MM.1S (cell line): Measurements from ENCODE around the gene TNFRSF9.

Source experiments
- DNase-seq: peaks from one replicate; pipeline ENCODE4 v3.0.0-alpha.2; 2015
- H2AFZ ChIP-seq: fragments of 300-600 bp; sonication (generic); 2 replicates; pipeline ENCODE4 v1.6.0; 2016; ENCODE audit warnings: antibody characterized with exemption, low read length
- H3F3A ChIP-seq: fragments of 300-600 bp; sonication (generic); 2 replicates; pipeline ENCODE4 v1.6.1; 2016; ENCODE audit warnings: mild to moderate bottlenecking, antibody characterized with exemption, low read length, moderate library complexity, mixed read lengths; ENCODE audit not compliant: insufficient read depth
- H3K27ac ChIP-seq: fragments of 300-600 bp; sonication (generic); 2 replicates; pipeline ENCODE4 v1.5.1; 2016; ENCODE audit warnings: mild to moderate bottlenecking, low read length
- H3K27me3 ChIP-seq: fragments of 300-600 bp; sonication (generic); replicated peaks from 2 replicates; pipeline ENCODE4 v1.6.0; 2016; ENCODE audit warnings: low read length; ENCODE audit not compliant: insufficient read depth
- H3K36me3 ChIP-seq: fragments of 300-600 bp; sonication (generic); replicated peaks from 2 replicates; pipeline ENCODE4 v1.6.1; 2016; ENCODE audit warnings: mild to moderate bottlenecking, low read length, mixed read lengths; ENCODE audit not compliant: insufficient read depth
- H3K4me1 ChIP-seq: fragments of 300-600 bp; sonication (generic); 2 replicates; pipeline ENCODE4 v1.6.1; 2016; ENCODE audit warnings: low read length, mixed read lengths
- H3K4me2 ChIP-seq: fragments of 300-600 bp; sonication (generic); 2 replicates; pipeline ENCODE4 v1.6.0; 2016; ENCODE audit warnings: low read depth, low read length
- H3K4me3 ChIP-seq: fragments of 300-600 bp; sonication (generic); 2 replicates; pipeline ENCODE4 v1.5.1; 2016; ENCODE audit warnings: low read length, mixed read lengths
- H3K79me2 ChIP-seq: fragments of 300-600 bp; sonication (generic); 2 replicates; pipeline ENCODE4 v1.6.1; 2016; ENCODE audit warnings: mixed run types, low read length, mixed read lengths
- H3K9ac ChIP-seq: fragments of 300-600 bp; sonication (generic); 2 replicates; pipeline ENCODE4 v1.6.1; 2016; ENCODE audit warnings: low read length, mixed read lengths
- H3K9me2 ChIP-seq: fragments of 300-600 bp; sonication (generic); replicated peaks from 2 replicates; pipeline ENCODE4 v1.6.1; 2016; ENCODE audit warnings: mild to moderate bottlenecking, low read length, mixed read lengths; ENCODE audit not compliant: insufficient read depth
- H3K9me3 ChIP-seq: fragments of 300-600 bp; sonication (generic); replicated peaks from 2 replicates; pipeline ENCODE4 v1.6.1; 2016; ENCODE audit warnings: mild to moderate bottlenecking, low read length, mixed read lengths; ENCODE audit not compliant: insufficient read depth
- H4K20me1 ChIP-seq: fragments of 300-600 bp; sonication (generic); 2 replicates; pipeline ENCODE4 v1.6.1; 2016; ENCODE audit warnings: mild to moderate bottlenecking, low read length, moderate library complexity, mixed read lengths; ENCODE audit not compliant: insufficient read depth
- CTCF ChIP-seq: fragments of 300-600 bp; sonication (generic); IDR thresholded peaks from 2 replicates; pipeline ENCODE4 v1.5.1; 2016; ENCODE audit warnings: antibody characterized with exemption, low read length, mixed read lengths
- EZH2 ChIP-seq: fragments of 300-600 bp; sonication (generic); optimal IDR thresholded peaks from 2 replicates; pipeline ENCODE3; 2017; ENCODE audit warnings: low read depth, mild to moderate bottlenecking, antibody characterized with exemption, low read length, mixed read lengths
- EZH2phosphoT487 ChIP-seq: fragments of 300-600 bp; sonication (generic); IDR thresholded peaks from 2 replicates; pipeline ENCODE4 v1.6.1; 2018; ENCODE audit warnings: antibody characterized with exemption, low read length

TNFRSF9 gene

GRCh38 chr1:7948960-7949359, 8.3 kb upstream of the TNFRSF9 start:
- Histone ChIP-seq H3K27ac (no peak overlapping the region), H3K9me3 (no peaks in the 10 kb centered on the region), H3K4me1 (peaks cover 4% of the 10 kb centered on the region; the same call in 1 of the 2 replicates), H3K36me3 (no peaks in the 10 kb centered on the region), H3K9ac (no peak overlapping the region), H2AFZ (no peak overlapping the region), H4K20me1 (no peaks in the 10 kb centered on the region), H3F3A (no peaks in the 10 kb centered on the region), H3K79me2 (no peaks in the 10 kb centered on the region), H3K4me3 (no peak overlapping the region), H3K27me3 (peaks cover 43% of the 10 kb centered on the region), H3K4me2 (no peak overlapping the region), H3K9me2 (no peaks in the 10 kb centered on the region)
- TF ChIP-seq CTCF (no peak), EZH2 (no peak), EZH2phosphoT487 (no peak)
- DNase-seq, result no peak

GRCh38 chr1:7943251-7943650, 2.6 kb upstream of the TNFRSF9 start:
- H3K9me2 ChIP-seq, result no peaks in the 10 kb centered on the region
- no peak overlapping the region for H3K9ac ChIP-seq
- H3K27ac ChIP-seq, result no peak overlapping the region
- no peaks in the 10 kb centered on the region for H3K9me3 ChIP-seq
- no peak overlapping the region for H3K4me3 ChIP-seq
- no peak overlapping the region for H2AFZ ChIP-seq
- peaks cover 76% of the 10 kb centered on the region for H3K27me3 ChIP-seq
- H3K4me1 ChIP-seq, result no peaks in the 10 kb centered on the region
- no peak for DNase-seq
- no peaks in the 10 kb centered on the region for H4K20me1 ChIP-seq
- H3K4me2 ChIP-seq, result no peak overlapping the region
- no peaks in the 10 kb centered on the region for H3K79me2 ChIP-seq
- no peaks in the 10 kb centered on the region for H3K36me3 ChIP-seq
- TF ChIP-seq CTCF (no peak), EZH2 (no peak), EZH2phosphoT487 (no peak)
- H3F3A ChIP-seq, result no peaks in the 10 kb centered on the region

DNA sequence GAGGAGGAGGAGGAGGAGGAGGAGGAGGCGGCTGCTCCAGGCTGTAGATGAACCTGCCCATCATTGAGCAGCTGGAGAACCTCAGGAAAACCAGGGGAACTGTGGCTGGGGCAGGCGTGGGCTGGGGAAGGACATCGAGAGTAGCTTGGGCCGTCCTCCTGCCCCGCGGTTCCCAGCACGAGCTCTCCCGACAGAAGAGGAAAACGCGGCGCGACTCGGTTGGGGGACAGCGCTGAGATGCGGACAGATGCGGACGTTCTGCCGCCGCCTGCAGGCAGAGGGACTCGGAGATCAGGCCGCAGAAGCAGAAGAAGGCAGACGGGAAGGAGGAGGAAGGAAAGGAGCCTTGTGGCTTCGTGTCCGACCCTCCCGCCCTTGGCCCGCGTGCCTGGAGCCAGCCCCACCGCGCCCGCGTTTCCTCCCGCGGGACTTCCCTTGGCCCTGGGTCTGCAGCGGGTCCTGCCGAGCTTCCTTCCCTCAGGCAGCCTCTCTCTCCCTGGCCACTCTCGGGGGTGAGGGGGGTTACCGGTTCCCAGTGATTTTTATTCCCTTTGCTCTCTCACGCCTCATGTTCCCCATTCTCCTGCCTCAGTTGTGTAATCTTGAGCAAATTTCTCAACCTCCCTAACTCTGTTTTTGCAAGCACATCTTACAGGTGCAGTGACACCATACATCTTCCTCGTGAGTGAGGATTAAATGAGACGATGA, 1.7 kb upstream of the TNFRSF9 start:
- no peaks in the 10 kb centered on the region for H3K9me3 ChIP-seq
- H3K9ac ChIP-seq, result no peak overlapping the region
- H2AFZ ChIP-seq, result no peak overlapping the region
- no peaks in the 10 kb centered on the region for H3K9me2 ChIP-seq
- no peak overlapping the region for H3K4me3 ChIP-seq
- DNase-seq, result no peak
- H3K79me2 ChIP-seq, result no peaks in the 10 kb centered on the region
- H3K4me2 ChIP-seq, result no peak overlapping the region
- H3F3A ChIP-seq, result no peaks in the 10 kb centered on the region
- no peaks in the 10 kb centered on the region for H4K20me1 ChIP-seq
- H3K4me1 ChIP-seq, result no peaks in the 10 kb centered on the region
- H3K27me3 ChIP-seq, result peaks cover 75% of the 10 kb centered on the region
- TF ChIP-seq CTCF (no peak), EZH2phosphoT487 (no peak), EZH2 (no peak)
- no peaks in the 10 kb centered on the region for H3K36me3 ChIP-seq
- H3K27ac ChIP-seq, result no peak overlapping the region
